Breast epithelium (tissue), 4 donors: ENCODE measurements around the gene SERGEF. TPM values are rescaled to one million over a fixed set of nuclear protein-coding genes. Genes with fewer than 3 reads are reported as not detected.

Experiments used
- DNase-seq, 2 donors: peaks; one replicate each; pipeline ENCODE4 v3.0.0-alpha.2; 2019; ENCODE audit warnings: low spot score in 2 of 2
- H3K27ac ChIP-seq, 2 donors: fragments of 200-600 bp; sonication (generic) in 1 of 2; one replicate each; pipeline ENCODE4 v1.5.1; 2016 to 2019; ENCODE audit warnings: mild to moderate bottlenecking in 1 of 2
- H3K27me3 ChIP-seq, 2 donors: fragments of 200-600 bp; sonication (generic) in 1 of 2; one replicate each; pipeline versions ENCODE4 v1.5.1 to v1.6.0; 2017 to 2019; ENCODE audit warnings: control low read depth in 1 of 2, mild to moderate bottlenecking in 1 of 2
- H3K36me3 ChIP-seq: fragments of 200-600 bp; one replicate; pipeline ENCODE4 v1.5.1; 2019
- H3K4me1 ChIP-seq, 2 donors: fragments of 200-600 bp; sonication (generic); one replicate each; pipeline ENCODE4 v1.5.1; 2016 to 2019; ENCODE audit warnings: control low read depth in 1 of 2
- H3K4me3 ChIP-seq, 3 donors: fragments of 200-600 bp; sonication (generic); 1 replicate in 2 of 3; 2 replicates in 1 of 3; pipeline ENCODE4 v1.5.1; 2016 to 2019; ENCODE audit warnings: mild to moderate bottlenecking in 3 of 3, moderate library complexity in 2 of 3
- H3K9me3 ChIP-seq, 2 donors: fragments of 200-600 bp; sonication (generic) in 1 of 2; one replicate each; pipeline ENCODE4 v1.5.1; 2016 to 2019; ENCODE audit warnings: control low read depth in 1 of 2
- POLR2A ChIP-seq: fragments of 450-650 bp; IDR thresholded peaks from one replicate; pipeline ENCODE4 v1.6.1; 2016; ENCODE audit warnings: antibody characterized with exemption, mild to moderate bottlenecking, moderate library complexity
- POLR2AphosphoS5 ChIP-seq, 3 donors: sonication (generic); formaldehyde crosslinking; IDR thresholded peaks; one replicate each; pipeline ENCODE4 v1.6.1; 2017; ENCODE audit warnings: antibody characterized with exemption in 3 of 3
- intact Hi-C: fragments of 100-400 bp; cut with DNase I; formaldehyde crosslinking; loops from one replicate; pipeline ENCODE4 v1.15.1; 2023; ENCODE audit warnings: low total_unique reads
- total RNA-seq, 3 donors: library from RNA; depleted of rRNA; stranded (reverse); fragments of >200 nt; gene quantifications; one replicate each; pipeline ENCODE4 v1.1.0, GENCODE V29; 2016
- TF ChIP-seq, protein P1 (sequence below), 3 donors: fragments of 450-650 bp; IDR thresholded peaks; one replicate each; pipeline ENCODE4 v1.5.1; 2016 to 2017; ENCODE audit warnings: antibody characterized with exemption in 3 of 3, mild to moderate bottlenecking in 3 of 3, moderate library complexity in 3 of 3

SERGEF gene
- 10 to 100 TPM; 31.8 to 47.5 (median 41.9) TPM for total RNA-seq

DNA sequence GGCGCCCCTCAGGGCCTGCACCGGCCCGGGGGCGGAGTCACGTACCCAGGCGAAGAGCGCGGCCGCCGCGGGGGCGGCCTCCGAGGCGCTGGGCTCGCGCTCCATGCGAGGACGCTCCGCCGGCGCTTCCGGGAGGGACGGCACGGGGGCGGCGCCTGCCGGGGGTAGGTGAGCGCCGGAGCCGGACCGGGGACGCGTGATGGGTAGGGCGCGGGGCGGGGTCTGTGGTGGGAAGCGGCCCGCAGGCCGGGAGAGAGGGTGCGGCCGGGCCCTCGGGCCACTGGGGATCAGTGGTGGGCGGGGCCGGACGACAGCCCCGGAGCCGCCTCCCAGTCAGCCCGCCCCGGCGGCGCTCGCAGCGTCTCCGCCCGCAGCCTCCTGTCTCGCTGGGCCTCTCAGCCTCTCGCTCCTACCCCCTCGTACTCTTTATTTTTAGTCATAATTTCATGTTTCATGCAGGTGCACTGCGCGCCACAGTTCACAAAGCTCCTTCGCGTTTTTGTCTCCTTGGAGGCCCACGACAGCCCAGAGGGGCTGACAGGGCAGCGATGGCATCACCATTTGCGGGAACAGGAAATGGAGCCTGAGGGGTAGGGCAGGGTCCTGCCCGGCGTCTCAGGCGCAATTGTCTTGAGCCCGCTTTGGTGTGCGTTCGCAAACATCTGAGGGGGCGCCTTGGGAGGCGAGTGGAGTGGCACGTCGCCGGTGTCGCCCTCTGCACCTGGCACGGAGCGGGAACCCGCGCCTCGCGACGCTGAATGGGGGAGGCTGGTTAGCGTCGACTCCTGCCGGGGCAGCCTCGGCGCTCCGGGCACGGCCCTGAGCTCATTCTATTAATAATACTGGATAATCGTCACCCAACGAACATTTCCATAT is at the start of gene SERGEF:
Gene SERGEF, minus strand, starts transcription at position 142 of the 876 bp plus-strand sequence. Its CDS starts 37 bp downstream, at position 105.
- peak; percentile 81 to 86 for DNase-seq
- H3K27ac ChIP-seq, result peak within 1 kb of the TSS; percentile 86 to 93
- no peaks in the 10 kb centered on the region for H3K9me3 ChIP-seq
- peak within 1 kb of the TSS; percentile 73 to 78 (median 74) for H3K4me3 ChIP-seq
- intact Hi-C loops, result no loop called here
- TF ChIP-seq, protein P1, sequence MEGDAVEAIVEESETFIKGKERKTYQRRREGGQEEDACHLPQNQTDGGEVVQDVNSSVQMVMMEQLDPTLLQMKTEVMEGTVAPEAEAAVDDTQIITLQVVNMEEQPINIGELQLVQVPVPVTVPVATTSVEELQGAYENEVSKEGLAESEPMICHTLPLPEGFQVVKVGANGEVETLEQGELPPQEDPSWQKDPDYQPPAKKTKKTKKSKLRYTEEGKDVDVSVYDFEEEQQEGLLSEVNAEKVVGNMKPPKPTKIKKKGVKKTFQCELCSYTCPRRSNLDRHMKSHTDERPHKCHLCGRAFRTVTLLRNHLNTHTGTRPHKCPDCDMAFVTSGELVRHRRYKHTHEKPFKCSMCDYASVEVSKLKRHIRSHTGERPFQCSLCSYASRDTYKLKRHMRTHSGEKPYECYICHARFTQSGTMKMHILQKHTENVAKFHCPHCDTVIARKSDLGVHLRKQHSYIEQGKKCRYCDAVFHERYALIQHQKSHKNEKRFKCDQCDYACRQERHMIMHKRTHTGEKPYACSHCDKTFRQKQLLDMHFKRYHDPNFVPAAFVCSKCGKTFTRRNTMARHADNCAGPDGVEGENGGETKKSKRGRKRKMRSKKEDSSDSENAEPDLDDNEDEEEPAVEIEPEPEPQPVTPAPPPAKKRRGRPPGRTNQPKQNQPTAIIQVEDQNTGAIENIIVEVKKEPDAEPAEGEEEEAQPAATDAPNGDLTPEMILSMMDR (IDR thresholded peaks at IDR 0.05), result peak in 1 of 3 donors; percentile 18
- peak; percentile 50 to 70 (median 63) for TF ChIP-seq POLR2AphosphoS5 (IDR thresholded peaks at IDR 0.05)
- TF ChIP-seq POLR2A, result peak; percentile 37
- H3K27me3 ChIP-seq, result no peaks in the 10 kb centered on the region
- H3K36me3 ChIP-seq, result no peaks in the 10 kb centered on the region
- H3K4me1 ChIP-seq, result no peaks in the 10 kb centered on the region

DNA sequence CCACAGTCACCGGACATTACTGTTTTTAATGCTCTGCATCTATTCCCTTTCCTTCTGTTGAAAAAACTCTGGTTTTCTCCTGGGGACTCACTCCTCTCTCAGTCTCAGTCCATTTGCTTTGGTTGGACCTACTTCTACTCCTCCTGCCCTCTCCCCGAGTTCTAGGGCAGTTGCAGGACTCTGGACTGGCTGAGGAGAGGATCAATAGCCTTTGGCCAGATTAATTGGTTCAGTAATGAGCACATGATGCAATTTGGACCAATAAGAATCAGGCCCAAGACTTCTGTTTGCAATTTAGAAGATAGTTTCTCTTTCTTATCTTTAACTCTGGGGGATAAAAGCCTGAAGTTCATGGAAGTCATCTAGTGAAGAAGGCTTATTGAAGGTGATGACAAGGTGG is 48.5 kb upstream of the SERGEF start:
- Histone ChIP-seq H3K4me3 (no peak overlapping the region), H3K27me3 (no peaks in the 10 kb centered on the region), H3K9me3 (no peaks in the 10 kb centered on the region), H3K36me3 (no peaks in the 10 kb centered on the region), H3K4me1 (no peaks in the 10 kb centered on the region), H3K27ac (no peak overlapping the region)
- no peak for DNase-seq
- TF ChIP-seq POLR2AphosphoS5 (IDR thresholded peaks at IDR 0.05) (no peak), POLR2A (no peak)
- TF ChIP-seq, protein P1 (IDR thresholded peaks at IDR 0.05), result no peak
- intact Hi-C loops, result no loop called here

DNA sequence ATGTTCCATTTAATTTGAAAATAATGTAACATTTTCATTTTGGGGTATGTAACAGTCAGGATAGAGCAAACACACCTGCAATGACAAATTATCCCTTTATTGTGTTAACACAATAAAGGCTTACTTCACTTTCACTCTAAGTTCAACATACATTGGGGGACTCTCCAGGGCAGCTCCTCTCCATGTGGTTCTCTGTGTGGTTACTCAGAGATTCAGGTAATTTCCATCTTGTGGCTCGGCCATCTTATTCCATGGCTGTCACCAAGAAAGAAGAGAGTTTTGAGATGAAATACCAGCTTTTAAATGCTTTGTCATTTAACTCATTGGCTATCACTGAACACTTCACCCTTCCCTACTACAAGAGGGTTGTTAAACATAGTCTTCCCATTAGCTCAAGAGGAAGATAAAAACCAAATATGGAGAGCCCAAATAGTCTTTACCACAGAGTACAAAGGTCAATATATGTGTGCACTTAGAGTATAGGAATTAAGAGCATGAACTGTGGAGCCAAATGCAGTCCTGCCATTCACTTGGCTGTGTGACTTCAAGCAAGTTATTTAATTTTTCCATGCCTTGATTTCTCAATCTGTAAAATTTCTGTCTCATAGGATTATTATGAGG is 43.8 kb upstream of the SERGEF start:
- Histone ChIP-seq H3K27me3 (no peaks in the 10 kb centered on the region), H3K4me3 (no peak overlapping the region), H3K4me1 (no peaks in the 10 kb centered on the region), H3K27ac (no peak overlapping the region), H3K36me3 (no peaks in the 10 kb centered on the region), H3K9me3 (no peaks in the 10 kb centered on the region)
- DNase-seq, result no peak
- no peak for TF ChIP-seq POLR2A
- no peak for TF ChIP-seq POLR2AphosphoS5 (IDR thresholded peaks at IDR 0.05)
- TF ChIP-seq, protein P1 (IDR thresholded peaks at IDR 0.05), result no peak
- intact Hi-C loops, result no loop called here

DNA sequence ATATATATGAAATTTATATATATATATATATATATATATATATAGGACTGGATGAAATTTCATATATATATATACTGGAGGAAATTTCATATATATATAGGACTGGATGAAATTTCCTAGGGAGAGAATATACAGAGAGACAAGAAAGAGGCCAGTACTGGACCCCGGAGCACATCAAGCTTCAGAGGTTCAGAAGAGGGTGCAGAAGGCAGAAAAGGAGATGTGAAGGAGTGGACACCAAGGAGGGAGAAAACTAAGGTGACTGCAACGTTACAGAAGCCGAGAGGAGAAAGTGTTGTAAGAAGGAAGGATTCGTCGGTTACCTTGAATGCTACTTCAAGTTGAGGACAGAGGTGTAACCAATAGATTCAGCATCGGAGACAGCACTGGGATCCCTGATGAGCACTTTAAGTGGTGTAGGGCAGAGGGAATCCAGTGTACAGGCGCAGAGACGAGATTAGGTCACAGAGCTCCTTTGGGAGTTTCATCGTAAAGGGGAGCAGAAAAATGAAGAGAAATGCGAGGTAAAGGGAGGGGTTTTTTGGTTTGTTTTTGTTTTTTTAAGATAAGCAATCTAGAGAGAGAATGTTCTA is 41.8 kb upstream of the SERGEF start:
- TF ChIP-seq POLR2AphosphoS5 (IDR thresholded peaks at IDR 0.05), result no peak
- TF ChIP-seq, protein P1 (IDR thresholded peaks at IDR 0.05), result no peak
- no peak for TF ChIP-seq POLR2A
- DNase-seq, result no peak
- Histone ChIP-seq H3K9me3 (no peaks in the 10 kb centered on the region), H3K27me3 (no peaks in the 10 kb centered on the region), H3K27ac (no peak overlapping the region), H3K36me3 (no peaks in the 10 kb centered on the region), H3K4me3 (no peak overlapping the region), H3K4me1 (no peaks in the 10 kb centered on the region)
- intact Hi-C loops, result no loop called here

DNA sequence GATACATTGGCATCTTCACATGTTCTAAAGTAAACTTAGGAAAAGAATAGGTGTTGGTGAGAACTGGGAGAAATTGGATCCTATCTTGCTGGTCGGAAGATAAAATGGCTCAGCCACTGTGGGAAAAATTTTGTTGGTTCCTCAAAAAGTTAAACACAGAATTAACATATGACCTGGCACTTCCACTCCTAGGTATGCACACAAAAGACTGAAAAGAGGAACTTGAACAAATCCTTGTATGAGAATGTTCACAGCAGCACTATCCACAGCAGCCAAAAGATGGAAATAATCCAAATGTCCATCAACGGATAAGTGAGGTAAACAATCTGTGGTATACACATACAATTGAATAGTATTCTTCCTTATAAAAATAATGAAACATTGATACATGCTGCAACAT is 38.0 kb upstream of the SERGEF start:
- Histone ChIP-seq H3K9me3 (no peaks in the 10 kb centered on the region), H3K27ac (no peak overlapping the region), H3K4me3 (no peak overlapping the region), H3K4me1 (no peaks in the 10 kb centered on the region), H3K27me3 (no peaks in the 10 kb centered on the region), H3K36me3 (no peaks in the 10 kb centered on the region)
- DNase-seq, result no peak
- TF ChIP-seq POLR2A (no peak), POLR2AphosphoS5 (IDR thresholded peaks at IDR 0.05) (no peak)
- TF ChIP-seq, protein P1 (IDR thresholded peaks at IDR 0.05), result no peak
- intact Hi-C loops, result no loop called here
